IPS DF 6.9 (cell line): ENCODE results near the gene RBM26.

Experiments used
- DNase-seq: peaks from one replicate; pipeline ENCODE4 v3.0.0-alpha.2; 2013; ENCODE audit warnings: low read depth, low spot score
- H3K27ac ChIP-seq: one replicate; pipeline ENCODE4 v1.5.1; 2013; ENCODE audit warnings: low read length, control low read depth
- H3K27me3 ChIP-seq: 2 replicates; pipeline ENCODE4 v1.6.1; 2013; ENCODE audit warnings: mild to moderate bottlenecking, low read length; ENCODE audit not compliant: control insufficient read depth, insufficient read depth
- H3K36me3 ChIP-seq: 2 replicates; pipeline ENCODE4 v1.6.1; 2013; ENCODE audit warnings: low read length; ENCODE audit not compliant: control insufficient read depth, insufficient read depth
- H3K4me1 ChIP-seq: 2 replicates; pipeline ENCODE4 v1.6.1; 2013; ENCODE audit warnings: low read length; ENCODE audit not compliant: control insufficient read depth, insufficient read depth
- H3K4me3 ChIP-seq: 2 replicates; pipeline ENCODE4 v1.5.1; 2013; ENCODE audit warnings: mild to moderate bottlenecking, low read length
- H3K9me3 ChIP-seq: 2 replicates; pipeline ENCODE4 v1.6.1; 2013; ENCODE audit warnings: low read length, inconsistent platforms; ENCODE audit not compliant: control insufficient read depth, insufficient read depth
- WGBS: extraction: QIAGEN DNeasy Blood & Tissue Kit; methylation state at CpG from one replicate; pipeline ENCODE4 v1.1.7; 2013; ENCODE audit warnings: mixed read lengths, missing lambda C conversion rate; ENCODE audit not compliant: insufficient read length, insufficient coverage; 5-methylcytosine and 5-hydroxymethylcytosine counted together

RBM26 gene

GRCh38 chr13:79423801-79424642 lies 18.0 kb upstream of the RBM26 start:
- no peaks in the 10 kb centered on the region for H3K27me3 ChIP-seq
- no peaks in the 10 kb centered on the region for H3K4me1 ChIP-seq
- DNase-seq = no peak
- H3K4me3 ChIP-seq = no peak overlapping the region
- no peak overlapping the region for H3K27ac ChIP-seq
- H3K36me3 ChIP-seq = no peaks in the 10 kb centered on the region
- WGBS = no CpG with 5 or more reads among the region's 2 CpGs
- no peaks in the 10 kb centered on the region for H3K9me3 ChIP-seq

GRCh38 chr13:79423340-79423739 lies 17.3 kb upstream of the RBM26 start:
- H3K27me3 ChIP-seq = no peaks in the 10 kb centered on the region
- no CpG with 5 or more reads among the region's 4 CpGs for WGBS

GRCh38 chr13:79419365-79419764 lies 13.3 kb upstream of the RBM26 start:
- Histone ChIP-seq H3K4me1 (no peaks in the 10 kb centered on the region), H3K36me3 (no peaks in the 10 kb centered on the region), H3K27ac (no peak overlapping the region), H3K9me3 (no peaks in the 10 kb centered on the region), H3K4me3 (no peak overlapping the region), H3K27me3 (no peaks in the 10 kb centered on the region)
- DNase-seq = no peak
- WGBS = no CpG with 5 or more reads among the region's 1 CpG

More at GRCh38 chr13:79423340-79423739, 17.3 kb upstream of the RBM26 start:
- no peak overlapping the region for H3K27ac ChIP-seq
- H3K9me3 ChIP-seq = no peaks in the 10 kb centered on the region
- no peaks in the 10 kb centered on the region for H3K36me3 ChIP-seq
- no peak overlapping the region for H3K4me3 ChIP-seq
- DNase-seq = no peak
- no peaks in the 10 kb centered on the region for H3K4me1 ChIP-seq

- no peak overlapping the region for H3K27ac ChIP-seq
- no peaks in the 10 kb centered on the region for H3K4me1 ChIP-seq
- no peaks in the 10 kb centered on the region for H3K27me3 ChIP-seq
- no peak for DNase-seq
- no peaks in the 10 kb centered on the region for H3K36me3 ChIP-seq
- no peaks in the 10 kb centered on the region for H3K9me3 ChIP-seq
- no peak overlapping the region for H3K4me3 ChIP-seq
Measured at GRCh38 chr13:79417741-79418140, 11.7 kb upstream of the RBM26 start.

- H3K4me3 ChIP-seq = no peak overlapping the region
- no peak overlapping the region for H3K27ac ChIP-seq
- H3K27me3 ChIP-seq = no peaks in the 10 kb centered on the region
- H3K36me3 ChIP-seq = no peaks in the 10 kb centered on the region
- no peaks in the 10 kb centered on the region for H3K4me1 ChIP-seq
- DNase-seq = no peak
- WGBS = no CpG with 5 or more reads among the region's 3 CpGs
- no peaks in the 10 kb centered on the region for H3K9me3 ChIP-seq
Measured at GRCh38 chr13:79413521-79413920, 7.5 kb upstream of the RBM26 start.

GRCh38 chr13:79409828-79410227 lies 3.8 kb upstream of the RBM26 start:
- H3K4me3 ChIP-seq = no peak overlapping the region
- no peaks in the 10 kb centered on the region for H3K9me3 ChIP-seq
- H3K27me3 ChIP-seq = no peaks in the 10 kb centered on the region
- H3K27ac ChIP-seq = no peak overlapping the region
- DNase-seq = no peak
- no peaks in the 10 kb centered on the region for H3K4me1 ChIP-seq
- WGBS = no CpG with 5 or more reads among the region's 4 CpGs
- no peaks in the 10 kb centered on the region for H3K36me3 ChIP-seq

- H3K36me3 ChIP-seq = no peaks in the 10 kb centered on the region
- DNase-seq = no peak
Measured at GRCh38 chr13:79407349-79407979, 1.4 kb upstream of the RBM26 start.

GRCh38 chr13:79406597-79406908 lies 498 bp upstream of the RBM26 start:
- H3K9me3 ChIP-seq = no peaks in the 10 kb centered on the region
- no CpG with 5 or more reads among the region's 4 CpGs for WGBS
- no peak for DNase-seq
- no peak overlapping the region for H3K27ac ChIP-seq
- H3K27me3 ChIP-seq = no peaks in the 10 kb centered on the region
- peaks cover 3% of the 10 kb centered on the region; the same call in 1 of the 2 replicates for H3K4me1 ChIP-seq
- H3K4me3 ChIP-seq = peak overlapping the region; percentile 88
- no peaks in the 10 kb centered on the region for H3K36me3 ChIP-seq

More at GRCh38 chr13:79407349-79407979, 1.4 kb upstream of the RBM26 start:
- H3K9me3 ChIP-seq = no peaks in the 10 kb centered on the region
- no peak overlapping the region for H3K27ac ChIP-seq
- no peak overlapping the region for H3K4me3 ChIP-seq
- H3K27me3 ChIP-seq = no peaks in the 10 kb centered on the region
- no CpG with 5 or more reads among the region's 4 CpGs for WGBS
- H3K4me1 ChIP-seq = peaks cover 1% of the 10 kb centered on the region; the same call in 1 of the 2 replicates

GRCh38 chr13:79405501-79405830 lies 589 bp downstream of the RBM26 start:
- no CpG with 5 or more reads among the region's 19 CpGs for WGBS
- peak overlapping the region; percentile 88 for H3K4me3 ChIP-seq
- peaks cover 3% of the 10 kb centered on the region; the same call in 1 of the 2 replicates for H3K4me1 ChIP-seq
- H3K27me3 ChIP-seq = no peaks in the 10 kb centered on the region
- no peak for DNase-seq
- H3K36me3 ChIP-seq = no peaks in the 10 kb centered on the region
- H3K27ac ChIP-seq = no peak overlapping the region
- no peaks in the 10 kb centered on the region for H3K9me3 ChIP-seq

GRCh38 chr13:79404985-79405384 lies 1.1 kb downstream of the RBM26 start:
- no CpG with 5 or more reads among the region's 10 CpGs for WGBS
- no peak for DNase-seq
- Histone ChIP-seq H3K27me3 (no peaks in the 10 kb centered on the region), H3K36me3 (no peaks in the 10 kb centered on the region), H3K4me1 (peaks cover 3% of the 10 kb centered on the region; the same call in 1 of the 2 replicates), H3K9me3 (no peaks in the 10 kb centered on the region), H3K27ac (no peak overlapping the region), H3K4me3 (peak overlapping the region; percentile 88; the same call in 1 of the 2 replicates)
